Stimulated activated CD8-positive, alpha-beta memory T cell treated with anti-CD3 and anti-CD28 coated beads, Interleukin-12 subunit alpha, Interleukin-12 subunit beta, amount 100 ng/mL, for 24 hours (primary cell): Measurements from ENCODE around the gene FRMD5.
A peak's percentile ranks its signal among the peaks of the same experiment; 100 is the strongest.
"Not testable (repeated sequence)": the region's sequence is repeated elsewhere in the genome, so short reads cannot be mapped to it uniquely, and the experiment has no call there.

ENCODE experiments used
- DNase-seq: peaks from one replicate; pipeline ENCODE4 v3.0.0-alpha.2; 2020; ENCODE audit errors: extremely low read depth

Gene FRMD5

DNA sequence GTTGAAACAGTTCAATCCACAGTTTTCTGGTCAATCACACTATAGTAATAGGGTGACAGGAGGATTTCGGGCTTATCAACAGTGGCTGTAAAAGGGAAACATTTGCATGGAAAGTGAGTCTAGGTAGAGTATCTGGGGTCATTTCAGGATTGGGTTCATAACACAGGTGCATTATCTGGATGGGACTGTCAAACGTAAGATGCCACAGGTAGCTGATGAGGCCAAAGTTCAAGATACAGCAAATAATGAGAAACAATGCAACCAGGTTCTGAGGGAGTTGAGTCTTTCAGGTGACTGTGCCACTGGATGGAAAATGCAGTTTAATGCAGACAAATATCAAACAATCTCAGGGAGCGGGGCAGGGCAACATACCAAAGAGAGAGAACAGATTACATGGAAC, 306.0 kb downstream of the FRMD5 start:
- DNase-seq, result no peak

DNA sequence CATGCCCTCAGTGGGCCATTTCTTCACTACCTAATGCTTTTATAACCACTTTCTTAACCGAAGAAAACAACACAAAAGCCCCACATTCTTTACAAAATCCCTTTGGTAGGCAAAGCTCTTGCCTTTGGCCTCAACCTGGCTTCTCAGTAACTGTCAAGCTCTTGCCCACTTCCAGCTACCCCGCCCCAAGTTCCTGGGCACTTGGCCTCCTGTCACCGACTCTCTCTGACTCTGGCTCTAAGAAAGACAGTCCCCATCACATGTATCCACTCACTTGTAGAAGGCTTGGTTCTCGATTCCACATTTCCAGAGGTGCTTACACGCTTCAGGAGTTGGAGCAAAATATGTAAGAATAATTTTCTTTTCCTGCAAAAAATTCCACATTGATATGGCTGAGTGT, 307.2 kb downstream of the FRMD5 start:
- no peak for DNase-seq

DNA sequence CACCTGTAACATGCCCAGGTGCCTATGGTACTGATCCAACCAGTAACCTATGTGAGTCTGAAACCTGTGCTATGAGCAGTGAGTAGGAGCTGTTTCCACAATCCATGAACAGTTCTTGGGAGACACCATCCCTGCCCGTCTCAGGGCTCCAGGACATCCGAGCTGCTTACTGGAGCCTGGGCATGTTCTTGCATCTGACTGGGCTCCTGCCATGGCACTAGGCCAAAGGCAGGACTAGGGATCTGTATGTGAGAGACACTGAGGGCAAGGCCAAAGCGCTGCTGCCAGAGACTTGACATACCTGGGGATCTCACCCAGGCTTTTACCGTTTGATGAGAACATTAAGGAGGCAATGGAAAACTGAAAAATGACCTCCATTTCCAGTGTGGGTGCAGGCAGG, 308.5 kb downstream of the FRMD5 start:
- DNase-seq, result no peak

DNA sequence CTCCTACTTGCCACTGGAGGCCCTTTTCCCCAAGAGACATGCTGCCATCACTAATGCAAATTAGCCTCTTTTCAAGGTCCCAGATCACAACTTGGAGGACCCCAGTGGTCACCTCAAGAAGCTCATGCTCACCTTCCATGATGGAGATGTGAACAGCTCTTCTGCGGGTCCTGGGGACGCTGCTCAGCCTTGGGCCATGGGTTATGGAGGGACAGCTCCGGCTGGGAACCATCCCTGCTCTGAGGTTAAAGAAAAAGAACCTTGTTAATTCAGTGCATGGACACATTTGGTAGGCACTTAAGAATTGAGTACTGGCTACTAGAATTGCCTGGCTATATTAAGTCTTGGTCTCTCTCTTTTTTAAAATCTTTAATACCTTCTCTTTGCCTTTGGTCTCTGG, 311.5 kb downstream of the FRMD5 start:
- DNase-seq, result no peak

DNA sequence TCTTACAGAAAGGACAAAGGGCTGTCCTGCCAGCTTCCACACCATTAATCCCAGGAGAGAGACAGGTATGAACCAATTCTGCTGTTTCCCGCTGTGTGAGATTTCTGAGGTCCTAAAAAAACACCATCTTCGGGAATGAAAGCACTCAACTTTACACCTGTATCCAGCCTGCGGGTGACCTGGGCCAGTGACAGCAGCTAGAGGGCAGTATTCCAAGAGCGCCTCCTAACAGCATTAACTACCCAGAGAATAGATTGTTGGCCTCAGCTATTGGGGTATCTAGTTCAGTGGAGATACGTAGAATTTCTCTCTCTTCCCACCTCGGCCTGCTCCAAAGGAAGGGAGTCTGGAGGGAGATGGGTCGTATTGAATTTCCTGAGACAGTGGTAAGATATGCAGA, 313.1 kb downstream of the FRMD5 start:
- no peak for DNase-seq

DNA sequence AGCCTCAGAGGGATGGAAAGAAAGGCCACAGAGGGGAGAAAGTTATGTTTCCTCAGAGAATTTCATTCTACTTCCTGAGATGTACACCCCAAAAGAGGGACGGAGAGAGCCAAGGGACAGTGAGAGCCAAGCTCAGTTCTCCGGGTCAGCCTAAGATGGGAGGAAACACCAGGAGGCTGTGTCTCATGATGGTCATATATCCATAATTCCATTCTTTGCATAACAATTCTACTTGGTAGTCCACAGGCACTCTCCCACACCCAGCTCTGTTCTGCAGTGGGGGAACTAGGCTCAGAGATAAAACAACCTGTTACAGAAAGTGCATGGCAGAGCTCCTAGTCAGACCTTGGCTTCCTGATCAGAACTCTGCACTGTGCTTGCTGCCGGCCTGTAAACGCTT, 313.8 kb downstream of the FRMD5 start:
- no peak for DNase-seq

DNA sequence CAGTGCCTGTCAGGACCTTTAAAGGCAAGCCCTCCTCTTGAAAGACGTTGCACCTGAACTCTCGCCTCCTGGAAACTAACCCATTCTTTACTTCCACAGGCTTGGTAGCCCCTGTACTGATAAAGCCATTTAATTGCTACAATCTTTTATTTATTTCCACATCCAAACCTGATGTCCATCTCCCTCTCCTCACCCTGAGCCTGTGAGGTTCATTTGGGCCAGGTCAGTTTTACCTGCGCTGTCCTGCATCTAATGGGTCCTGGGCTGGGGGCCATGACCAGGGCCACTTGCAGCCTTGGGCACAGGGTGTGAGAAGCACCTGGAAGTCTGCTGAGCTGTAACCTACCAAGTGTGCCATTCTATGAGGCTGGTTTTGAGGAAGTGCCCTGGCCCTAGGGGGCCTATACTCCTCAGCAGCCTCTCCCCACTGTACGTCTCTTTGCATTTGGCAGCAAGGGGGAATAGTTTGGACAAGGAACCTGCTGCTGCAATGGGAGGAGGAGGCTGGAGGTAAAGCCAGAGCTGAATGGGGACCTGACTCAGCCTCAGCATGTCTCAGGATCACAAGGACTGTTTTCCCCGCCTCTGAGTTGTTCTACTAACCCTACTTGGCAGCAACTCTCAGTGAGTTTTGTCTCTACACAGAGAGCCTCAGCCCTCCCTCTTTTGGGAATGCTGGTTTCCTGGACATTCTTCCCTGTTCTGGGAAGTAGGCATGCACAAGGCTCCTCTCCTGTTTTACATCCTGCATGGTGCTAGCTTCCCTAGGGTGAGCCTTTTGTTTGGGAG, 314.5 kb downstream of the FRMD5 start:
- no peak for DNase-seq

DNA sequence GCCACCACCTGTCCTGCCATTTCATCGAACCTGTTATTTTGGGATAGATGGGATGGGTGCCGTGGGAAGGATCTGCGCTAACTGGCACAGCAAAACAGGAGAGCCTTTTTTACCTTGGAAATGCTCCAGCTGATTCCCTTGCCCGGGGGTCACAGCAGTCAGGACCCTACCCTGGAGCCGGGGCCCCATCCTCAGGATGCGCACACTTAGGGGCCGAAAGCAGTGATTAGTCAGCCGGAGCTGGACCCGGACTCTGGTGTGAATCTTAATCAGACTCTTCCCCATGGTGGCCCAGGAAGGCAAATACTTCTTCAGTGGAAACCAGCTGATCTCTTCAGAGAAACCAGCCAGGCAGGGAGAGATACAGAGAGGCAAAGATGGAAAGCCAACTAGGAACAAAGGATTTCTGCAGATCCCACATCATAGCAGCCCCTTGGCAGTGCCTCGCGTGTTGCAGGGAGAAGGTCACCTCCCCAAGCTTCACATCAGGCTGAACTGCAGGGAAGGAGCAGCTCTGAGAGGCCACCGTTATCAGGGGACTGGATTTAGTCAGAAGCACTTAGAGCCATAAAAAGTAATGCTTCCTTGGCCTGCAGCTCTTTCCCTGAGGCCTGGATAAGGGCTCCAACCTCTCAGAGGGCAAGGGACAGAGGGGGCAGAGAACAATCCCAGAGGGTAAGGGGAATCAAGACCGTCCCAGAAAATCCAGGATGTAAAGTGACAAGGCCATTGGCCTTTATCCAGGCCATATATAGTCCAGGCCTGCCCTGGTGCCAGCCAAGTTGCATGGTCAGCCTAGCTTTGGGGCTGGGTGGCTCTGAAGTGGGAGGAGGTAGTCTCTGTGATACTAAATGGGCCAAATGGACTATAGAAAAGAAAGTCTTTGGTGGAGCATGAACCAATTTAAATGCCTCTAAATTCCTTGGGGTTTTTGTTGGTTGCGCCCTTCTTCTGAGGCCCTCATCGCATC, 315.4 kb downstream of the FRMD5 start:
- DNase-seq, result no peak

DNA sequence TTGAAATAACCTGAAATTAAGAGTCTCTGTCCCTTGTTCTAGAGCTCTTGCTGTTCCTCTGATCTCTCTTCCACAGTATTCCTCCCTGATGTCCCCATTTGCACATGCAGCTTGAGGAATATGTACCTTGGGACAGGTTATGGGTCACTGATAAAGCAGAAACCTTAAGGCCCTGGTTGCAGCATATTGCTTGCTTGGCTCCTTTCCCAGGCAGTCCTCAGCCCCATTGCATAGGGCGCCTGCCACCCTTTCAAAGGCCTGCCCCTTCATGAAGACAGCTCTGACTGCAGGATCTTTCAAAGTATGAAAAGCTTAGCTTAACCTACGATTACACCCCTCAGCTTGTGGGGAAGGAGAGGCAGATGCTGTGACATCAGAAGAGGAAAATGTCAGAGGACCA, 316.6 kb downstream of the FRMD5 start:
- DNase-seq, result no peak

DNA sequence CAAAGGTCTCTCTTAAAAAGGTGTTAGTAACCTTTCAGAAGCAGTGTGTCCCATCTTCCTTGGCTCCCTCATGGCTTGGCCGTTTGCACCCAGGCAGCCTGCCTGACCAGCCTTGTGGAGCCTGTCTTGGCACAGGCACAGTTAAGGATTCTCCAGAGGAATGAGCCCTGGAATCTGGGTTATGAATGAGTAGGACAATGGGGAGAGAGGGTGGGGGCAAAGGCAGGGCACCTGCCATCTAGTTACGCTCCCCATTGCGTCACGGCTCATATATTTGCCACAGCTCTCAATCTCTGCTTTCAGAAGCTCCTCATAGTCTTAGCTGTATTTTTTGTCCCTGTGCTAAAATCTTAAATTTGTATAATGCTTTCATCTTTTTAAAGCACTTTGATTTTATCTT, 317.7 kb downstream of the FRMD5 start:
- DNase-seq, result no peak

DNA sequence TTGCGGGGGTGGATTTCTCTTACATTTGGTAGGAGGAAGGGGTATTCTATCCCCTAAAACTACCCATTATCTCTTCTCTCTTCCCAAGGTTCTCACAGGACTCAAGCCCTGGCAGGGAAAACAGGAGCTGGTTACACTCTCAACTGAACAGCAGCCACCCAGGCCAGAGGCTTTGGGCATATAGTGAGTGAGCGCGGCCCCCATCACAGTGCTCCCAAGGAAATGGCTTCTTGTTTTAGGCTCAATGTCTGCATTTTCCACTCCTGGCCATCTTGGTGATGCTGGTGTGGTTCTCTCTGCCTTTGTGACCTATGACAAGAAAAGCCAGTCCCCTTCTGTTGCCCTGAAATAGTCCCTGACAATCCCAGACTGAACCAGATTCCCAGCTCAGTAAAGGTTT, 318.2 kb downstream of the FRMD5 start:
- DNase-seq, result no peak

DNA sequence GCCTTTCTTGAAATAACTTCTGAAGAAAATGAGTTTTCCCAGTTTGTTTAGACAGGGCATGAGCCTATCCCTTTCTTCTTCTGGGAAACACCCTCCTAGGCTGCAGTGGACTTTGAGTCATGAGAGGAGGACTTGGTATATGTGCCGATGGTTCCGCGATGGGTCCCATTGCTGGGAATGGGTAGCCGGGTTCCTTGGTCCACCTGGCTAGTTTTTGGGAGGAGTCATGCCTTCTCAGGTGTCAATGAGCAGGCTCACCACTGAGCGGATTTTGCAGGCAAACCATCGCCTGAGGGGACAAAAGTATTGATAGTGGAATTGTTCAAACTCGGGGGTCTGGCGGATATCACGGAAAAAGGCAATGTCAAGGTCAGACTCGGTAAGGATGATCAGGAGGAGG, 321.4 kb downstream of the FRMD5 start:
- no peak for DNase-seq

DNA sequence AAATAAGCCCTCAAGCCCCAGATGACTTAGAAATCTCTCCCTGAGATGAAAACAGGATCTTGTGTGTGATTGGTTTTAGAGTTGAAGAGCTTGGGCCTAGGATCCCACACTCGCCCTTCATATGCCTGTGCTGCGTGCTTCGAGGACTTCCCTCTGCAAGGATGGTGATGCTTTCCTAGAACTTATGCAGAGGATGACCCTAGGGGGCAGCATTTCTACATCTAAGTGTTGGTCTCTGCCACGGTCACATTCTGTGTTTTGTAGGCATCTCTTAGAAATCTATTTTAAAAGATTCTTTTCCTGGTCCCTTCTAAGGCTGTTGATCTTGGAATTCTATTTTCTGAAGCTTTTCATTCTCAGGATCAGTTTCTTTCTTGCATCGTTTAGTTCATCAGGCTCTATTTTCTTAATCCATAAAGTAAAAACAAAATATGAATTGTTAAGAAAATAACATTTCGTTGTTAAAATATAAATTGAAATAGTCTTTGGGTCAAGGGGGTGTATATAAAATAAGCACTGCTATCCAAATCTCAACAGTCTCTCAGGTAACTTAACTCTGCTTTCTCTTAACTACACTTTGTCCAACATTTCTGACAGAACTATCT, 322.6 kb downstream of the FRMD5 start:
- peak; percentile 3 for DNase-seq

DNA sequence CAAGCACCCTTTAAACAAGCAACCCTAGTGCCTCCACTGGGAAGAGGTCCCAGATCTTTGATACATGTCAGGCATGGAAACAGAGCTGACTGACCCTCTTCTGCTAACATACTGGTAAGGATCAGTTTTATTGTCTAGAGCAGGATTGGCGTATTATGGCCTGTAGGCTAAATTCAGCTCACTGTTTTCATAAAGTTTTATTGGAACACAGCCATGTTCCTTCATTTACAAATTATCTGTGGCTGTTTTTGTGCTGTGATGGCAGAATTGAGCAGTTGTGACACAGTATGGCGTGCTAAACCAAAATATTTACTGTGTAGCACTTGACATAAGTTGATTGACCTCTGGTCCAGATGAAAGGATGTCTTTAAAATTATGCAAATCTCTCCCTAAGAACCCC, 323.2 kb downstream of the FRMD5 start:
- DNase-seq, result no peak

DNA sequence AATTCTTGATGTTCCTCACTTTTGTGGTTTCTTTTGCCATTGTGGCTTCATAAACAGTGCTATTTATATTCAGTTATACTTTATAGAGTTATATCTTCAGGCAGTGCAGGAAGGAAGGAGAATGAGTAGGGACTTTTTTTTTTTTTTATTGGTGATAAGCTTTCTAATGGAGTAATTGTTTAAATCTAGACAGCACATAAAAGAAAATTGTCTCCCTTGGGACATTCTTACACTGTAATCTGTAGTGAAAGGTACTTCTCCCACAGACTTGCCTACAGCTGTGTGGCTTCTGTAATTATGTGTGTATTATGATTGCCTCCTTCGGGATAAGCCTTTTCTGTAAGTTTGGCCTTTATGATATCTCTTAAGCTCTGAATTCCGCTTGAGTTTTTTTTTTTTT, 326.7 kb downstream of the FRMD5 start:
- DNase-seq, result no peak

DNA sequence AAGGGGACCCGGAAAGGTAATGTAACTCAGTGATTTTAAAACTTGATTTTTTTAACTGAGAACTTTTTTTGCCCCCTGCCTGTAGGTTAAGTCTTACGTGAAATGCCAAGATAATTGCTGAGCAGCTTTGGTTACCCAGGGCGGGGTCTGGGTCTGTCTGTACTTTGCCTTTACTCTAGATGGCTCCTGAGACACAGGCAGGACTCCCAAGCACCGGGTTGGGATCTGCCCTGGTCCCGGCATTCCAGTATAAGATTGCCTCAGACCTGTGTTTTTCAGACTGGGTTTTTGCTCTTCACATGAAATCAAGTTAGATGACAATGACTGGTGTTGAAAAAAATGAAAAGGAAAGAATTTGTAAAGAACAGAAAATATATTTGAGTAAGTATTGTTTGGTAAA, 328.0 kb downstream of the FRMD5 start:
- DNase-seq, result no peak

DNA sequence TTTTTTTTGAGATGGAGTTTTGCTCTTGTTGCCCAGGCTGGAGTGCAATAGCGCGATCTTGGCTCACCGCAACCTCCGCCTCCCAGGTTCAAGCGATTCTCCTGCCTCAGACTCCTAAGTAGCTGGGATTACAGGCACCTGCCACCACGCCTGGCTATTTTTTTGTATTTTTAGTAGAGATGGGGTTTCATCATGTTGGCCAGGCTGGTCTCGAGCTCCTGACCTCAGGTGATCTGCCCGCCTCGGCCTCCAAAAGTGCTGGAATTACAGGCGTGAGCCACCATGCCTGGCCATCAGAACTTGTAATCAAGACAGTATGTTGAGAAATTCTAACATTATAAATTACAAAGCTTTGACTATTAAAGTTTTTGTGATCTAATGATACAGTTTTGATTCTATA, 328.4 kb downstream of the FRMD5 start:
- not testable (repeated sequence) for DNase-seq

DNA sequence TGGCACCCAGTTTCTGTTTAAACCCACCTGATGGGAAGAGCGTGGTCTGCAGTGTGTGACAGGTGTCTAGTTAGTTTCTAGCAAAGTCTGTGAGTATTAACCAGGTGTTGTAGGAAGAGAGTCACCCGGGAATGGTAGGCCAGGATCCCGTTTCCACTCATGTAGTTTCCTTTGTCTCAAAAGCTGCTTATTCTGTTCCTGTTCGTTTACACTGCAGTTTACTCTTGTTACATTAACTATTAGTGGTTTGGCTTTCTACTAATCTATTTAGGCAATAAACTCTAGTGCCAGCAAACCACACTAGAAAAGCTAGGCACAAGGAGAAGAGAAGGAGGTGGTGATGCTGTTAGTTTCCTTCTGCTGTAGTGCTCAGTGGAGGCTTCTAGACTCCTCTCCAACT, 335.5 kb downstream of the FRMD5 start:
- no peak for DNase-seq

DNA sequence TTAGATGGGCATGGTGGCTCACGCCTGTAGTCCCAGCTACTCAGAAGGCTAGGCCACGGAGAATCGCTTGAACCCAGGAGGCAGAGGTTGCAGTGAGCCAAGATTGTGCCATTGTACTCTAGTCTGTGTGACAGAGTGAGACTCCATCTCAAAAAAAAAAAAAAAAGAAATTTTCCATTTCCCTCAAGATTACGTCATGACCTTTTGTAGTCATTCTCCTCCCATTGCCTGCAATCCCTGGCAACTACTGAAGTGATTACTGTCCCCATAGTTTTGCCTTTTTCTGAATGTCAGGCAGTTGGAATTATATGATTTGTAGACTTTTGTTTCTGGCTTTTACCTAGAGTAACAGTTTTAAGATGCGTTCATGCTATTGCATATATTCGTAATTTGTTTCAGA, 340.3 kb downstream of the FRMD5 start:
- no peak for DNase-seq

DNA sequence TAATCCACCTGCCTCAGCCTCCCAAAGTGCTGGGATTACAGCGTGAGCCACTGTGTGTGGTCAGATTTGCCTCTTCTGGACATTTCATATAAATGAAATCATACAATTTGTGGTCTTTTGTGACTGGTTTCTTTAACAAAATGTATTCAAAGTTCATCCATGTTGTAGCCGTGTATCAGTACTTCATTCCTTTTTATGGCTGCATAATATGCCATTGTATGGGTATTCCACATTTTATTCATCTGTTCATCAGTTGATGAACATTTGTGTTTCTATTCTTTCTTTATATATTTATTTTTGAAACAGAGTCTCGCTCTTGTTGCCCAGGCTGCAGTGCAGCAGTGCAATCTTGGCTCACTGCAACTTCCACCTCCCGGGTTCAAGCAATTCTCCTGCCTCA, 342.5 kb downstream of the FRMD5 start:
- no peak for DNase-seq

DNA sequence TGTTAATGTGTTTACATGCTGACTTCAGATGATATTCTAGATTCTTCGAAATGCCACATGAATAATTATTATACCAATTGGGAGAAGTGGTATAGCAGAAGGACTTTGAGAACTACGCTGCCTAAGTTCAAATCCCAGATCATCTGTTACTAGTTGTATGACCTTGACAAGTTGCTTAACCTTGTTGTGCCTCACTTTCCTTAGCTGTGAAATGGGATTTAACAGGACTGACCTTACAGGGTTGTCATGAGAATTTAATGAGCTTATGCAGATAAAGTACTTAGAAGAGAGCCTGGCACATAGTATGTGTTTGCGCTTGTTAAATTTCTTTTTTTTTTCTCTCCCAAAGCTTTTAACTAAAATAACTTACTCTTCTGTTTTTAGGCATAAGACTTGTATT, 343.8 kb downstream of the FRMD5 start:
- DNase-seq, result no peak

DNA sequence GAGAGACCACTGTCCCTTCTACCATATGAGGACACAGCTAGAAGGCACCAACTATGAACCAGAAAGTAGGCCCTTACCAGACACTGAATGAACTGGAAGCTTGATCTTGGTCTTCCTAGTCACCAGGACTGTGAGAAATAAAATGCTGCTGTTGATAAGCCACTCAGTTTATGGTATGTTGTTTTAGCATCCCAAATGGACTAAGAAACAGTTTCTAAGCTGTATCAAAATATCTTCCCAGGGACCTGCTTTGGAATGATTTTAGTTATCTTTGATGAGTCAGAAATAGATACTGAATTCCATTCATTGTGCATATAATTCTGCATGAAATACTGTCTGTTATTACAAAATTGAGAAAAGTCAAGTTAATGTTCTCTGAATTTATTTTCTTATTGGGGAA, 349.6 kb downstream of the FRMD5 start:
- no peak for DNase-seq

DNA sequence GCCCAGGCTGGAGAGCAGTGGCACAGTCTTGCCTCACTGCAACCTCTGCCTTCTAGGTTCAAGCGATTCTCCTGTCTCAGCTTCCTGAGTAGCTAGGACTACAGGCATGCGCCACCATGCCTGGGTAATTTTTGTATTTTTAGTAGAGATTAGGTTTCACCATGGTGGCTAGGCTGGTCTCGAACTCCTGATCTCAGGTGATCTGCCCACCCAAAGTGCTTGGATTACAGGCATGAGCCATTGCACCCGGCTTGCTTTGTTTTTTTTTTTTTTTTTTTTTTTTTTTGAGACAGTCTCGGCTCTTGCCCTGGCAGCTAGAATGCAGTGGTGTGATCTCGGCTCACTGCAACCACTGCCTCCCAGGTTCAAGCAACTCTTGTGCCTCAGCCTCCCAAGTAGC, 362.6 kb downstream of the FRMD5 start:
- DNase-seq, result not testable (repeated sequence)
